Left lung (tissue), 10 donors: ENCODE measurements around the gene TMEM151B. TPM values are rescaled to one million over a fixed set of nuclear protein-coding genes. Genes with fewer than 3 reads are reported as not detected.

Source experiments
- ATAC-seq: fragments of 200-7000 bp; cut with Tn5 transposase; one replicate; pipeline ENCODE4 v1.9.1; 2020; ENCODE audit warnings: moderate library complexity
- DNase-seq, 4 donors: peaks; one replicate each; pipeline ENCODE4 v3.0.0-alpha.2; 2013 to 2020
- H3K27ac ChIP-seq, 2 donors: fragments of 200-600 bp; sonication (generic) in 1 of 2; one replicate each; pipeline versions ENCODE4 v1.5.0 to v1.8.0; 2020 to 2021
- H3K27me3 ChIP-seq, 2 donors: fragments of 200-600 bp; sonication (generic) in 1 of 2; one replicate each; pipeline versions ENCODE4 v1.5.0 to v1.8.0; 2020 to 2021
- H3K36me3 ChIP-seq, 2 donors: fragments of 200-600 bp; sonication (generic) in 1 of 2; one replicate each; pipeline versions ENCODE4 v1.5.0 to v1.8.0; 2020 to 2021
- H3K4me1 ChIP-seq, 2 donors: fragments of 200-600 bp; one replicate each; pipeline ENCODE4 v1.8.0; 2021
- H3K4me3 ChIP-seq, 2 donors: fragments of 200-600 bp; sonication (generic) in 1 of 2; one replicate each; pipeline versions ENCODE4 v1.5.0 to v1.8.0; 2020 to 2021; ENCODE audit warnings: mild to moderate bottlenecking in 1 of 2
- H3K9me3 ChIP-seq, 2 donors: fragments of 200-600 bp; sonication (generic) in 1 of 2; one replicate each; pipeline versions ENCODE4 v1.5.0 to v1.8.0; 2020 to 2021
- intact Hi-C, 2 donors: fragments of 100-400 bp; cut with DNase I; formaldehyde crosslinking; loops; one replicate each; pipeline versions ENCODE4 v1.11.2 to v1.14.2; 2022
- polyA plus RNA-seq, 6 donors: library from polyadenylated mRNA; unstranded; fragments of 120-200 nt; gene quantifications; one replicate each; pipeline ENCODE4 v1.2.1, GENCODE V29; 2013; ENCODE audit not compliant: insufficient read length in 6 of 6
- total RNA-seq, 2 donors: library from RNA; stranded (reverse); fragmentation: NEBNext Ultra II Directional; extraction: Animal tissue kit (Norgen Biotek cat#: 25700); gene quantifications; one replicate each; pipeline ENCODE4 v1.2.1, GENCODE V29; 2021
- TF ChIP-seq, protein P1 (sequence below), 2 donors: fragments of 200-600 bp; sonication (generic) in 1 of 2; IDR thresholded peaks; one replicate each; pipeline versions ENCODE4 v1.5.0 to v1.8.0; 2021; ENCODE audit warnings: antibody characterized with exemption in 2 of 2
- donor health status: DM: no; HTN: yes; CAD: no.
- donor health status: DM: no; HTN: no; CAD: no.

Gene TMEM151B
- total and polyA plus RNA-seq, 8 donors = 0.70 to 1.2 (median 0.87) TPM; not detected in 2

DNA sequence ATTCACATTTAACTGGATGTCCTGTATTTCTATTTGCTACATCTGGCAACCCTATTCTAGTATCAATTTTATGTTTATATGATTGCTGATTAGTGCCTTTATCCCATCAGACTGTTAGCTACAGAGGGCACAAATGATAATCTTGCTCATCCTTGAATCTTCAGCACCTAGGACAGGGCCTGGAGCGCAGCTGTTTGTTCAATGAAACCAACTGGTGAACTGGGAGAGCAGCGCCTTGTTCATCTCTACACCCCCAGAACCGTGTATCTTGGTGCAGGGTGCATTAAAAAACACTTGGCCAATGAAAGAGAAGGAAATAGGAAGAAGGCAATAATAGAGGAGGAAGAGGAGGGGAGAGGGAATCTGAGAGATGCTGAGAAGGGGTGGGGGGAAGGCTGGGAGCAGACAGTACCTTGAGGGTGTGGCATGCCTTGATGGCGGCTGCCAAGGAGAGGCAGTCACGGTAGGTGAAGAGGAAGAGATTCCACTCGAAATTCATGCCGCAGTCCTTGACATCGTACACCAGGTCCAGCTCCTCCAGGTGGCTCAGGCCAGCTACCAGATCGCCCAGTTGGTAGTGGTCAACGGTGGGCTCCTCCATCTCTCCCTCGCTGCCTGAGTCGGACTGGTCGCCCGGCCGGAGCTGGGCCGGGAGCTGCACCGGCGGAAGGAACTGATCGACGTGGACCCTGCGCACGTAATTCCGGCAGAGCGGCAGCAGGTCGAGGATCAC lies 15.5 kb downstream of the TMEM151B start:
- TF ChIP-seq, protein P1, sequence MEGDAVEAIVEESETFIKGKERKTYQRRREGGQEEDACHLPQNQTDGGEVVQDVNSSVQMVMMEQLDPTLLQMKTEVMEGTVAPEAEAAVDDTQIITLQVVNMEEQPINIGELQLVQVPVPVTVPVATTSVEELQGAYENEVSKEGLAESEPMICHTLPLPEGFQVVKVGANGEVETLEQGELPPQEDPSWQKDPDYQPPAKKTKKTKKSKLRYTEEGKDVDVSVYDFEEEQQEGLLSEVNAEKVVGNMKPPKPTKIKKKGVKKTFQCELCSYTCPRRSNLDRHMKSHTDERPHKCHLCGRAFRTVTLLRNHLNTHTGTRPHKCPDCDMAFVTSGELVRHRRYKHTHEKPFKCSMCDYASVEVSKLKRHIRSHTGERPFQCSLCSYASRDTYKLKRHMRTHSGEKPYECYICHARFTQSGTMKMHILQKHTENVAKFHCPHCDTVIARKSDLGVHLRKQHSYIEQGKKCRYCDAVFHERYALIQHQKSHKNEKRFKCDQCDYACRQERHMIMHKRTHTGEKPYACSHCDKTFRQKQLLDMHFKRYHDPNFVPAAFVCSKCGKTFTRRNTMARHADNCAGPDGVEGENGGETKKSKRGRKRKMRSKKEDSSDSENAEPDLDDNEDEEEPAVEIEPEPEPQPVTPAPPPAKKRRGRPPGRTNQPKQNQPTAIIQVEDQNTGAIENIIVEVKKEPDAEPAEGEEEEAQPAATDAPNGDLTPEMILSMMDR (IDR thresholded peaks at IDR 0.05) = no peak
- ATAC-seq (no peak), DNase-seq (no peak)
- H3K27ac ChIP-seq = no peak overlapping the region
- H3K27me3 ChIP-seq = peaks cover 0 to 56% of the 10 kb centered on the region in 2 donors
- no peaks in the 10 kb centered on the region for H3K4me1 ChIP-seq
- no peak overlapping the region for H3K4me3 ChIP-seq
- no peaks in the 10 kb centered on the region for H3K36me3 ChIP-seq
- intact Hi-C loops = no loop called here
- H3K9me3 ChIP-seq = no peaks in the 10 kb centered on the region

DNA sequence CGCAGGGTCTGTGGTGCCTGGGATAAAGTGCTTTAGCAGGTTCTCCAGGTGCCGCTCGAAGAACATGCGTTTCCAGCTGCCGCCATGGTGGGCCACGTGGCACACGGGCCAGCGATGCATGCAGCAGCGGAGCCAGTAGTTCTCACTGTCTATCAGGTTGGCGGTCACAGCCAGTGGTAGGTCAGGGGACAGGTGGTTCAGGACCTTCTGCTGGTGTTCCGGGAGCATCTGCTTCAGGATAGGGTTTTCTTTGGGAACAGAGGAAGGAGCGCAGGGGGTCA lies 16.0 kb downstream of the TMEM151B start:
- TF ChIP-seq, protein P1 (IDR thresholded peaks at IDR 0.05) = no peak

DNA sequence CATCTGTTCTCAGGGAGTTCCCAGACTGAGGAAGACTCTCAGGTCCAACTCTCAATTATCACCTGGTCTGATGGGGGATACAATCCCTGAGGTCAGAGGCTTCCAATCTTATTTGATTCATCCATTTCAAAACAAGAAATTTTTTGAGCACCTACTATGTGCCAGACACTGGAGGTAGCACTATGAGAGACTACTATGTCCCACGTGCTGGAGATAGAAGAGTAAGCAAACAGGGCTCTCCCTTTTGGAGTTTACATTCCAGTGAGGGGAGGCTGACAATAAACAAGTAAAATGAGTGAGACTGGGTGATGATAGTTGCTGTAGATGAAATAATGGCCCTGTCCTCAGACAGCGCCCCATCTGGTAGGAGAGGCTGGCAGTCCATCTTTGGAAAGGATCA lies 16.5 kb downstream of the TMEM151B start:
- Histone ChIP-seq H3K4me3 (no peak overlapping the region), H3K27ac (no peak overlapping the region), H3K9me3 (no peaks in the 10 kb centered on the region), H3K36me3 (no peaks in the 10 kb centered on the region), H3K27me3 (peaks cover 0 to 66% of the 10 kb centered on the region in 2 donors), H3K4me1 (no peaks in the 10 kb centered on the region)
- DNase-seq (no peak), ATAC-seq (no peak)
- TF ChIP-seq, protein P1 (IDR thresholded peaks at IDR 0.05) = no peak
- intact Hi-C loops = no loop called here

More for the DNA sequence above, 16.0 kb downstream of the TMEM151B start:
- DNase-seq = no peak
- H3K27me3 ChIP-seq = peaks cover 0 to 61% of the 10 kb centered on the region in 2 donors
- no peaks in the 10 kb centered on the region for H3K4me1 ChIP-seq
- no peaks in the 10 kb centered on the region for H3K9me3 ChIP-seq
- intact Hi-C loops = no loop called here
- no peak overlapping the region for H3K27ac ChIP-seq
- H3K4me3 ChIP-seq = no peak overlapping the region
- no peaks in the 10 kb centered on the region for H3K36me3 ChIP-seq
- ATAC-seq = no peak

DNA sequence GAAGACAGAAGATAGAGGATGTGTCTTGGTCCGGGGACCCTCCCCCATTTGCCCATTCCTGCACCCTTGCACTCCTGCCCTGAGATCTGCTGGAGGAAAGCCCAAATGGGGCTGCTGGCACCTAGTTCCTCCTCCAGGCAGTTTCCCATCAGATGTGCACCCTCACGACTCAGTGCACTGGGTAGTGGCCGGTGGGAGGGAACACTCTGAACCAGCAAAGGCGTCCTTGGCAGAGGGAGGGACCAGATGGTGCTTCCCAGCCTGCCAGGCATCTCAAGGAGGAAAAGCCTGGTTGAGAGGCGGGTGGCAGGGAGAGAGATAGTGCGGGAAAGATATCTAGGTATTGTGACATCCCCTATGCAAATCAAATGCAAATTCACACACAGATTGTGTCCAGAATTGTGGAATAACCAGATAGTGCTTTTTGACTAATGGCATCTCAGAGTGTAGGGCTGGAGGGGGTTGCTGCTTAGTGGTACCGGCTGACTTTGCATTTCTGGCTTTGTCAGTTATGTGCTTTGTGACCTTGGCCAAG lies 19.5 kb downstream of the TMEM151B start:
- ATAC-seq (no peak), DNase-seq (no peak)
- TF ChIP-seq, protein P1 (IDR thresholded peaks at IDR 0.05) = no peak
- no peaks in the 10 kb centered on the region for H3K36me3 ChIP-seq
- no peaks in the 10 kb centered on the region for H3K4me1 ChIP-seq
- no peaks in the 10 kb centered on the region for H3K9me3 ChIP-seq
- no peak overlapping the region for H3K27ac ChIP-seq
- intact Hi-C loops = no loop called here
- H3K4me3 ChIP-seq = no peak overlapping the region
- peaks cover 7 to 97% of the 10 kb centered on the region in 2 donors for H3K27me3 ChIP-seq

DNA sequence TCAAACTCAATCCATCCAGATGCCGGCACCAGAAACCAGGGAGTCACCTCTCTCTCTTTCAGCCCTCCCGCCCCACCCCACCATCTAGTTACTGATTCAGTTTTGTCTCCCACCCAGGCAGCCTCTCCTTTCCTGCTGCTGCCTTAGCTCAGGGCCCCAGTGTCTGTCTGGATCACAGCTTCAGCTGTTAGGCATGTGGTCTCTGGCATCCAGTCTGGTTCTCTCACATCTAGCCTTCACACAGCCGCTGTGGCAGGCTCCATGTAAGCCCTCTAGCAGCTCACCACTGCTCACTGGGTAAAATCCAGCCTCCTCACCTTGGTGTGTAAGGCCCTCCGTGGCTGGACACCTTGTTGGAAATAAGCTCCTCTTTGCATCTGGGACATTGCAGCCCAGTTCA lies 21.6 kb downstream of the TMEM151B start:
- DNase-seq (no peak), ATAC-seq (no peak)
- TF ChIP-seq, protein P1 (IDR thresholded peaks at IDR 0.05) = no peak
- H3K27me3 ChIP-seq = peaks cover 24 to 100% of the 10 kb centered on the region in 2 donors
- H3K27ac ChIP-seq = no peak overlapping the region
- intact Hi-C loops = no loop called here
- no peaks in the 10 kb centered on the region for H3K36me3 ChIP-seq
- H3K9me3 ChIP-seq = no peaks in the 10 kb centered on the region
- no peak overlapping the region for H3K4me3 ChIP-seq
- H3K4me1 ChIP-seq = peaks cover 0 to under 1% of the 10 kb centered on the region in 2 donors
